CD8-positive, alpha-beta memory T cell (primary cell): ENCODE data around the gene GGA2. TPM values are rescaled to one million over a fixed set of nuclear protein-coding genes. Genes with fewer than 3 reads are reported as not detected.

Source experiments
- CTCF ChIA-PET: fragments of 350-600 bp; sonication (Branson Sonifier 250); formaldehyde crosslinking; loops from one replicate; lab custom pipeline; 2021; ENCODE audit warnings: antibody characterized with exemption; lab: Charles Lee
- POLR2A ChIA-PET: fragments of 350-600 bp; sonication (Branson Sonifier 250); formaldehyde crosslinking; loops from one replicate; lab custom pipeline; 2021; ENCODE audit warnings: antibody characterized with exemption; lab: Charles Lee
- DNase-seq, 5 donors: peaks; one replicate each; pipeline versions ENCODE4 v3.0.0 to v3.0.0-alpha.2; 2020 to 2022; ENCODE audit warnings: mixed read lengths in 1 of 5
- H3K27ac ChIP-seq: one replicate; pipeline ENCODE4 v1.7.0; 2013; ENCODE audit warnings: low read depth, mild to moderate bottlenecking, low read length, moderate library complexity
- H3K27me3 ChIP-seq: 2 replicates; pipeline ENCODE4 v1.7.0; 2013; ENCODE audit warnings: low read length, mild to moderate bottlenecking; ENCODE audit not compliant: insufficient read depth, poor library complexity, severe bottlenecking
- H3K36me3 ChIP-seq: 2 replicates; pipeline ENCODE4 v1.7.0; 2013; ENCODE audit warnings: mild to moderate bottlenecking, low read length, moderate library complexity; ENCODE audit not compliant: insufficient read depth
- H3K4me1 ChIP-seq: 2 replicates; pipeline ENCODE4 v1.7.0; 2013; ENCODE audit warnings: mild to moderate bottlenecking, low read length, moderate library complexity; ENCODE audit not compliant: insufficient read depth
- H3K4me3 ChIP-seq: 2 replicates; pipeline ENCODE4 v1.7.0; 2013; ENCODE audit warnings: mild to moderate bottlenecking, low read length
- H3K9me3 ChIP-seq: 2 replicates; pipeline ENCODE4 v1.7.0; 2013; ENCODE audit warnings: mild to moderate bottlenecking, low read length
- H3K27ac Mint-ChIP-seq, 8 donors: one replicate each; pipeline ENCODE4 v1.8.0; 2020 to 2021; ENCODE audit warnings: mixed read lengths in 8 of 8, mild to moderate bottlenecking in 6 of 8, inconsistent platforms in 3 of 8, moderate library complexity in 3 of 8
- H3K27me3 Mint-ChIP-seq, 2 donors: one replicate each; pipeline ENCODE4 v1.8.0; 2020 to 2021; ENCODE audit warnings: mixed read lengths in 2 of 2, mild to moderate bottlenecking in 1 of 2, moderate library complexity in 1 of 2
- H3K36me3 Mint-ChIP-seq, 3 donors: one replicate each; pipeline ENCODE4 v1.8.0; 2020 to 2021; ENCODE audit warnings: mixed read lengths in 3 of 3, inconsistent platforms in 1 of 3, mild to moderate bottlenecking in 1 of 3
- H3K4me1 Mint-ChIP-seq, 3 donors: one replicate each; pipeline ENCODE4 v1.8.0; 2020 to 2021; ENCODE audit warnings: mixed read lengths in 3 of 3, inconsistent platforms in 1 of 3, mild to moderate bottlenecking in 1 of 3
- H3K4me3 Mint-ChIP-seq, 7 donors: one replicate each; pipeline ENCODE4 v1.8.0; 2020 to 2021; ENCODE audit warnings: mixed read lengths in 7 of 7, mild to moderate bottlenecking in 6 of 7, moderate library complexity in 4 of 7, inconsistent platforms in 2 of 7
- H3K9me3 Mint-ChIP-seq, 5 donors: one replicate each; pipeline ENCODE4 v1.8.0; 2020 to 2022; ENCODE audit warnings: mixed read lengths in 5 of 5, mild to moderate bottlenecking in 3 of 5, moderate library complexity in 2 of 5, inconsistent platforms in 1 of 5
- polyA plus RNA-seq: library from polyadenylated mRNA; unstranded; fragments of 300-500 nt; fragmentation: Illumina TruSeq; gene quantifications from one replicate; pipeline ENCODE4 v1.2.3, GENCODE V29; 2021
- total RNA-seq, 2 experiments: library from RNA; stranded (reverse); gene quantifications; one replicate each; pipeline ENCODE4 v1.2.3, GENCODE V29; 2021

GGA2 gene
- total and polyA plus RNA-seq, 3 experiments from 2014 or later, result 52.3 to 70.1 (median 63.5) TPM

DNA sequence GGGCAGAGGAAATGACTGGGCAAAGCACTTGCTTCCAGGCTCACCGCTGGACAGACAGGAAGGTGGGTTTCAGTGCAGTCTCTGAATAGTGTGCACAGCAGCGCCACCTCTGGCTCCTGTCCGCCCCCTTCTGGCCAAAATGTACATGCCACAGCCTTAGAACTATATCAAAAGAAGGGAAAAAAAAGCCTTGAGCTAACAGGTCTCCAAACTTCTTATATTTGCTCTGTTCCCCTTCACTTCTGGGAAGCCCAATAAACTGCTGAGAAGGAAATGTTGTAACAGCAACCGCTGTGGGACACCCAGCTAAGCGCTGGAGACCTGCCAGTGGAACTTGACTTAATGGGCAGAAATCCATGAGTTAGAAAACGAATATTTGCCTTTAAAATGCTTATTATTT lies 74.8 kb downstream of the GGA2 start:
- no peaks in the 10 kb centered on the region for H3K9me3 ChIP-seq
- ChIA-PET CTCF (interaction anchor here (0.6 to 2.8 kb wide), 24 partner anchors 9 to 1069 kb away, joined by 3 to 17 read pairs (median 4); partner anchors contain the start of genes COG7 and NDUFAB1), POLR2A (no interaction called here)

GRCh38 chr16:23434380-23434779 lies 75.9 kb downstream of the GGA2 start:
- Mint-ChIP-seq H3K4me1 (peaks cover 3 to 10% (median 10%) of the 10 kb centered on the region in 3 donors), H3K27me3 (no peaks in the 10 kb centered on the region), H3K9me3 (no peaks in the 10 kb centered on the region), H3K4me3 (no peak overlapping the region), H3K27ac (peak overlapping the region in 2 of 8 donors; percentile 17 to 33), H3K36me3 (peaks cover 0 to 68% (median 20%) of the 10 kb centered on the region in 3 donors)
- Histone ChIP-seq H3K27me3 (no peaks in the 10 kb centered on the region), H3K4me1 (no peaks in the 10 kb centered on the region), H3K4me3 (no peak overlapping the region), H3K27ac (no peak overlapping the region), H3K9me3 (no peaks in the 10 kb centered on the region), H3K36me3 (peaks cover 16% of the 10 kb centered on the region)
- DNase-seq, result peak in 2 of 5 donors; percentile 47 to 52
- ChIA-PET POLR2A (no interaction called here), CTCF (interaction anchor here (0.9 to 2.8 kb wide), 15 partner anchors 9 to 253 kb away, joined by 3 to 17 read pairs (median 4); partner anchors contain the start of genes COG7, NDUFAB1 and SCNN1G)

More for the DNA sequence above, 74.8 kb downstream of the GGA2 start:
- Histone ChIP-seq H3K36me3 (peaks cover 20% of the 10 kb centered on the region), H3K27ac (no peak overlapping the region), H3K4me1 (no peaks in the 10 kb centered on the region), H3K27me3 (no peaks in the 10 kb centered on the region), H3K4me3 (no peak overlapping the region)
- no peaks in the 10 kb centered on the region for H3K27me3 Mint-ChIP-seq
- DNase-seq, result peak; percentile 40 to 67 (median 45)
- H3K9me3 Mint-ChIP-seq, result no peaks in the 10 kb centered on the region
- H3K4me3 Mint-ChIP-seq, result no peak overlapping the region
- H3K27ac Mint-ChIP-seq, result peak overlapping the region in 2 of 8 donors; percentile 6 to 78
- peaks cover 0 to 69% (median 18%) of the 10 kb centered on the region in 3 donors for H3K36me3 Mint-ChIP-seq
- H3K4me1 Mint-ChIP-seq, result peaks cover 3 to 10% (median 10%) of the 10 kb centered on the region in 3 donors

DNA sequence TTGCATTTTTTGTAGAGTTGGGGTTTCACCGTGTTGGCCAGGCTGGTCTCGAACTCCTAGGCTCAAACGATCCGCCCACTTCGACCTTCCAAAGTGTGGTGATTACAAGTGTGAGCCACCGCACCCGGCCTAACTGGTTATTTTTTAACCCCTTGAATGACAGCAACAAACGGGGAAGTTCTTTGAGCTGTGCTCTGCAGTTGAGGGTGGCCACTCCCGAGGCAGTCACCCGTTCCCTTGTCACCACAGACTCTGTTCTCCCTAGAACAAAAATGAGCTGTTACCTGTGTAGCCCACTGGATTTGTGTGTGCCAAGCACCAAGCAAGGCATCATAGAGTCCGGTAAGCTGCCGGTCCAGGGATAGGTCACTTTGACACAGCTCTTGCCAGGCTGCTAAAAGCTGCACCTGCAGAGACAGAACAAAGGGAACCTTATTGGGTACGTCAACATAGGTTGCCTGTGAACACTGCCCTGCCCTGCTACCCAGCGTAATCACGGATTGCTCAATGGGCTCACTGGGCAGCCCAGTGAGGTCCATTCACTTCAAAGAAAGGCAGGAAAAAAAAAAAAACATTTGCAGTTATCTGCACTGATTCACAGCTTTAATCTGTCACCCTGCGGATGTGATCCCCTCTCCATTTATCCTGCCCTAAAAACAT lies 76.9 kb downstream of the GGA2 start:
- Histone ChIP-seq H3K4me3 (no peak overlapping the region), H3K4me1 (no peaks in the 10 kb centered on the region), H3K36me3 (peaks cover 10% of the 10 kb centered on the region), H3K27me3 (no peaks in the 10 kb centered on the region), H3K9me3 (no peaks in the 10 kb centered on the region), H3K27ac (no peak overlapping the region)
- no peak overlapping the region for H3K27ac Mint-ChIP-seq
- POLR2A ChIA-PET, result no interaction called here
- DNase-seq, result no peak
- H3K36me3 Mint-ChIP-seq, result peaks cover 0 to 66% (median 17%) of the 10 kb centered on the region in 3 donors
- H3K27me3 Mint-ChIP-seq, result no peaks in the 10 kb centered on the region
- H3K9me3 Mint-ChIP-seq, result no peaks in the 10 kb centered on the region
- CTCF ChIA-PET, result interaction anchor here (0.8 to 2.8 kb wide), 8 partner anchors 8 to 251 kb away, joined by 3 to 17 read pairs (median 4); partner anchors contain the start of gene SCNN1G
- H3K4me3 Mint-ChIP-seq, result no peak overlapping the region
- peaks cover 3 to 10% (median 10%) of the 10 kb centered on the region in 3 donors for H3K4me1 Mint-ChIP-seq

DNA sequence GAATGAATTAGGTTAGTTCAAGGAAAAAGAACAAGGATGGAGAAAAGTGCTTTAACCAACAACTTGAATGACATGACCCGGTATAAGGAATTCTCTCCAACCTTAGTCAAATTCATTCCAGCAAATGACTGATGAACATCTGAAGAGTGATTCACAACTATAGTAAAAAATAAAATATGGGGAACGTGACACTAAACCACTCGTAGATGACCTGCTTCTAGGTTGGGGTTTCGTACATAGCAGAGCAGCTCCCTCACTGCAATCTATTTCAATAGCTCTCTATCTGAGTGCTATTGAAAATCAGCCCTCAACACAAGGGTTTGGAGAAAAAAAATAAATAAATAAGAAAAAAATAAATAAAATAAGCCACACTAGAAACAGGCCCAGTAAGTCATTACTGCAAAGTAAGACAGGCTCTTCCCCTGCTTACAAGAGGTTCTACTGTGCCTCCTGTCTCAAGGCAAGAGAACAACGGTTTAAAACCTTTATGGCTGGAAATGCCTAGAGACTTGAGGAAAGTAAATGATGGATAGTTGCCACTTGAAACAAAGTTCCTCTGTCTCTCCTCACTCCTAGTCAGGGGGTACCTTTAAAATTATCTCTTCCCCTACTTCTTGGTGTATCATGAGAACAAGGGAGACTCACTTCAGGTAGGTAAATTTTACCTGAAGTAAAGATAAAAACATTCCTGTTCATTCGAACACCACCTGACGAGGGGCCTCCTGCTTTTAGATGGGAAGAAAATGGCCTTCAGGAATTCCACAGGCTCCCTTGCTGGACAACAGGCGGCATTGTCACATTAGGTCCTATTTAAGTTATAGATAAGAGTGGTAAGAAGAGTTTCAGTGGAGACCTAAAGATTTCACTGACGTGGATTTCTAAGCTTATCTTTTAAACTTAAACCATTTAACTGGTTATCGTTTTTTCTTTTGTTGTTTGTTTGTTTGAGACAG lies 77.8 kb downstream of the GGA2 start:
- no peaks in the 10 kb centered on the region for H3K27me3 Mint-ChIP-seq
- Histone ChIP-seq H3K36me3 (peaks cover 10% of the 10 kb centered on the region), H3K4me1 (no peaks in the 10 kb centered on the region), H3K27ac (no peak overlapping the region), H3K9me3 (no peaks in the 10 kb centered on the region), H3K27me3 (no peaks in the 10 kb centered on the region), H3K4me3 (no peak overlapping the region)
- H3K9me3 Mint-ChIP-seq, result no peaks in the 10 kb centered on the region
- no peak overlapping the region for H3K27ac Mint-ChIP-seq
- DNase-seq, result no peak
- CTCF ChIA-PET, result interaction anchor here (1.6 kb wide), 1 partner anchor 250 kb away, joined by 3 read pairs; the partner anchor contains the start of gene SCNN1G
- no peak overlapping the region for H3K4me3 Mint-ChIP-seq
- H3K4me1 Mint-ChIP-seq, result peaks cover 3 to 10% (median 10%) of the 10 kb centered on the region in 3 donors
- POLR2A ChIA-PET, result no interaction called here
- peaks cover 3 to 64% (median 19%) of the 10 kb centered on the region in 3 donors for H3K36me3 Mint-ChIP-seq

DNA sequence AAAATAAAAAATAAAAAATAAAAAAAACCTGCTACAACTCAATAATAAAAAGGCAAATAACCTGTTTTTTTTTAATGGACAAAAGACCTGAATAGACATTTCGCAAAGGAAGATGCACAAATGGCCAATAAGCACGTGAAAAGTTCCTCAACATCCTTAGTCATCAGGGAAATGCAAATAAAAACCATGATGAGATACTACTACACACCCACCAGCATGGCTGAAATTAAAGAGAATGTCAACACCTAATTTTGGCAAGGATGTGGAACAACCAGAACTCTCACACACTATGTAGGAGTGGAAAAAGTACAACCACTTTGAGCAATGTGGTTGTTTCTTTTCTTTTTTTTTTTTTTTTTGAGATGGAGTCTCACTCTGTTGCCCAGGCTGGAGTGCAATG lies 81.9 kb downstream of the GGA2 start:
- Histone ChIP-seq H3K36me3 (peaks cover 7% of the 10 kb centered on the region), H3K4me3 (no peak overlapping the region), H3K4me1 (no peaks in the 10 kb centered on the region), H3K9me3 (no peaks in the 10 kb centered on the region), H3K27me3 (no peaks in the 10 kb centered on the region), H3K27ac (no peak overlapping the region)
- H3K27ac Mint-ChIP-seq, result no peak overlapping the region
- no peak for DNase-seq
- H3K27me3 Mint-ChIP-seq, result no peaks in the 10 kb centered on the region
- no peaks in the 10 kb centered on the region for H3K4me1 Mint-ChIP-seq
- H3K4me3 Mint-ChIP-seq, result no peak overlapping the region
- no peaks in the 10 kb centered on the region for H3K9me3 Mint-ChIP-seq
- ChIA-PET POLR2A (no interaction called here), CTCF (no interaction called here)
- H3K36me3 Mint-ChIP-seq, result peaks cover 7 to 67% (median 28%) of the 10 kb centered on the region in 3 donors

DNA sequence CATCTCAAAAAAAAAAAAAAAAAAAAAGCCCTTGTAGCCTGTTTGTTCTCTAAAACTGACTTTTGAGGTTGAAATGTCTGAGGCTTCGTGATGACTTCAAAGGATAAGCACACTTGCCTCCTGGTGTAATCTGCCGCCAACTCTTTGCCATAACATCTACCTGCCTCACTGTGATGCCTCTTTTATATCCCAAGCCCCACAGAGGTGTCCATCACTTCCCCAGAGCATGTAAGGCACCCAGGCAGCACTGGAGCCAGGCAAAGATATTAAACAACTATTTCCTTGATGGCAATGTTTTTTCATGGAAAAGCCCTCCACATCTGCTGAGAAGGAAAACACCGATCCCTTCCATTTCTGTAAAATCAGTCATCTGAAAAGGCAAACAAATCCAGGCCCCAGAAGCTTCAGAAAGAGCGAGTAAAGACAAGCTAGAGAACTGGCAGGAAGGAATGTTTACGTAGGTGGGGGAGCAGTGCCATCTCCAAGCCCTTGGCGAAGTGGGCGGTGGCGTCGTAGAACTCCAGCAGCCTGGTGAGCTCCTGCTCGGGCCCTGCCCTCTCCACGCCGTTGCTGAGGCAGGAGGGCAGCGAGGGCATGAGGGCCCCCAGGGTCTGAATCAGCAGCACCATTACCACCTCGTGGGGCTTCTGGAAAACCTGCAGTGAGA lies 85.9 kb downstream of the GGA2 start:
- Mint-ChIP-seq H3K4me3 (no peak overlapping the region), H3K36me3 (peaks cover 9 to 56% (median 27%) of the 10 kb centered on the region in 3 donors), H3K27ac (no peak overlapping the region), H3K27me3 (no peaks in the 10 kb centered on the region), H3K9me3 (no peaks in the 10 kb centered on the region), H3K4me1 (no peaks in the 10 kb centered on the region)
- Histone ChIP-seq H3K36me3 (no peaks in the 10 kb centered on the region), H3K4me3 (no peak overlapping the region), H3K27ac (no peak overlapping the region), H3K4me1 (no peaks in the 10 kb centered on the region), H3K27me3 (no peaks in the 10 kb centered on the region), H3K9me3 (no peaks in the 10 kb centered on the region)
- POLR2A ChIA-PET, result no interaction called here
- no peak for DNase-seq
- CTCF ChIA-PET, result interaction anchor here (1.1 to 1.3 kb wide), 2 partner anchors 10 kb away, joined by 3 to 5 read pairs; no protein-coding TSS in a partner anchor

- H3K4me3 Mint-ChIP-seq, result no peak overlapping the region
- no peak overlapping the region for H3K27ac ChIP-seq
- CTCF ChIA-PET, result interaction anchor here (1.1 kb wide), 1 partner anchor 11 kb away, joined by 3 read pairs; no protein-coding TSS in a partner anchor
- no peaks in the 10 kb centered on the region for H3K4me1 Mint-ChIP-seq
- peaks cover 9 to 54% (median 27%) of the 10 kb centered on the region in 3 donors for H3K36me3 Mint-ChIP-seq
- H3K9me3 Mint-ChIP-seq, result no peaks in the 10 kb centered on the region
- peaks cover 2% of the 10 kb centered on the region for H3K36me3 ChIP-seq
- H3K27me3 Mint-ChIP-seq, result no peaks in the 10 kb centered on the region
- H3K4me3 ChIP-seq, result no peak overlapping the region
- H3K9me3 ChIP-seq, result no peaks in the 10 kb centered on the region
- no peaks in the 10 kb centered on the region for H3K4me1 ChIP-seq
- H3K27me3 ChIP-seq, result no peaks in the 10 kb centered on the region
- no peak for DNase-seq
- POLR2A ChIA-PET, result no interaction called here
- no peak overlapping the region for H3K27ac Mint-ChIP-seq
Observed at GRCh38 chr16:23423496-23424049, 86.7 kb downstream of the GGA2 start.
